A204.1 (cell line): ENCODE data around the gene EML4.
"Not testable (repeated sequence)": the region's sequence is repeated elsewhere in the genome, so short reads cannot be mapped to it uniquely, and the experiment has no call there.

ENCODE experiments used
- FAIRE-seq: peaks from 2 replicates; lab custom pipeline; 2012; peaks lifted over from hg19 to GRCh38; lab: Jason Lieb, UNC

EML4 gene

GRCh38 chr2:42310007-42310515 is 140.9 kb downstream of the EML4 start:
- no peak for FAIRE-seq

GRCh38 chr2:42312106-42312505 is 143.0 kb downstream of the EML4 start:
- FAIRE-seq: no peak

DNA sequence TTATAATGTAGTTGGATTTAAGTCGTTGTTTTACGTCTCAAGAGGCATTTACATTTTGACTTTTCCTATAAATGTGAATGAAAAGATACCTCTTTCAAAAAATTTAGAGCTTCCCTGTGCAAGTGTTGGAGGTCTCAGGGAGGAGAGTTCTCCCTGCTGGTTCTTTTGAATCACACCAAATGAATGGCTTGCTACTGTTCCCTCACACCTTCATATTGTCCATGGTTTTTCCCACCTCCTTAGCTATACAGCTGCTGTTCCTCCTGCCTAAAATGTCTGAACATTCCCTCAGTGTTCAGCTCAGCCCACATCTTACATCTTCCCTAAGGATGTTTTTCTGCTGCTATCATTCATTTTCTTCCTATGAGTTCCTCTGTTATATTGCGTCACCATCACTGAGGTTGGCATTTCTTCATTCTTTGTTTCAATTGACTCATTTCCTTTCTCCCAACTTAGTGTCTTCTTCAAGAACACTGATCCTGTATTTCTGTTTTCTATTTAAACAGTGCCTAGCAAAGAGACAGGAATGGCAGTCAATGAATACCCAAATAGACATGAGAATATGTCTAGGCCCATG is 145.8 kb downstream of the EML4 start:
- FAIRE-seq: no peak

- FAIRE-seq: no peak
These were observed 146.8 kb downstream of the EML4 start for GRCh38 chr2:42315844-42316470.

GRCh38 chr2:42316910-42317309 is 147.8 kb downstream of the EML4 start:
- no peak for FAIRE-seq

- FAIRE-seq: no peak
These were observed 148.3 kb downstream of the EML4 start for GRCh38 chr2:42317486-42317885.

DNA sequence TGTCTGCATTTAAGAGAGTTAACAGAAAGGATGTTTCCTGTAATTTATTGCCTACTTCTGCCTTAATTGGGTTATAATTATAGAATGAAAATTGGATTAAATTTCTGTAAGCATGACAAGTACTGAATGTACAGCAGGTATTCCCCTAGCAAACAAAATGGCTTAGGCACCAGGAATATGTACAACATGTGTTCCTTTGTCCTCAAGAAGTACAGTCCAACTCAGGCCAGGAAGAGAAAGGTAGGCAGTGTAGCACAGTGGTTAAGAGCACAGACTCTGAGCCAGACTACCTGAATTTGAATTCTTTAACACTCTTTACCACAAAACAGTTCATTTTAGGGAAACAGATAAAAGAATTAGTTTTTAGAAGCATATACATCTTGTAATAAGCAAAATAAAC is 148.8 kb downstream of the EML4 start:
- FAIRE-seq: no peak

GRCh38 chr2:42319265-42319664 is 150.1 kb downstream of the EML4 start:
- no peak for FAIRE-seq

- FAIRE-seq: no peak
These were observed 152.4 kb downstream of the EML4 start for GRCh38 chr2:42321452-42322064.

GRCh38 chr2:42324244-42324643 is 155.1 kb downstream of the EML4 start:
- FAIRE-seq: no peak

GRCh38 chr2:42324949-42325348 is 155.8 kb downstream of the EML4 start:
- FAIRE-seq: no peak

DNA sequence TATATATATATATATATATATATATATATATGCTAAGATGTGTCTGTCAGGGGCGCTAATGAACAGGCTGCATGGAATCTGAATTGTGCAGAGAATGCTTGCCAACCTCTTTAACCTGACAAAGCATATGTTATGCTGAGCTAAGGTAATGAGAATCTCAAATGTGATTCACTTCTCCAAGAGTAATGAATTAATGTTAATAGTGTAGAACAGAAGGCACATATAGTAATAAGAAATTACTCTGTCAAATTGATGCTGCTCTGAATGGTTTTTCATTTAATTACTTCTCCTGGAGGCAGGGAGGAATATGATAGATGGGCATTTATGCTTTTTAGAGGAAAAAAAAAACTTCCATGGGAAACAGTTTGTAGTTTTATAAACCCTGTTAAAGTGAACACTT is 156.5 kb downstream of the EML4 start:
- FAIRE-seq: no peak

DNA sequence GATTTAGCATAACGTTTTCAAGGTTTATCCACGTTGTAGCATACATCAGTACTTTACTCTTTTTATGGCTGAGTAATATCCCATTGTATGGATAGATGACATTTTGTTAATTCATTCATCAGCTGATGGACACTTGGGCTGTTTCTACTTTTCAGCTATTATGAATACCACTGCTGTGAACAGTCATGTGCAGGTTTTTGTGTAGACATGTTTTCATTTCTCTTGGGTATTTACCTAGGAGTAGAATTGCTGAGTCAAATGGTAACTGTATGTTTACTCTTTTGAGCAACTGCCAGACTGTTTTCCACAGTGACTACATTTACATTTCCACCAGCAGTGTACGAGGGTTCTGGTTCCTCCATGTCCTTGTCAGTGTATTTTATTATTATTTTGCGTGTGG is 158.0 kb downstream of the EML4 start:
- no peak for FAIRE-seq

GRCh38 chr2:42328148-42328833 is 159.1 kb downstream of the EML4 start:
- FAIRE-seq: no peak

DNA sequence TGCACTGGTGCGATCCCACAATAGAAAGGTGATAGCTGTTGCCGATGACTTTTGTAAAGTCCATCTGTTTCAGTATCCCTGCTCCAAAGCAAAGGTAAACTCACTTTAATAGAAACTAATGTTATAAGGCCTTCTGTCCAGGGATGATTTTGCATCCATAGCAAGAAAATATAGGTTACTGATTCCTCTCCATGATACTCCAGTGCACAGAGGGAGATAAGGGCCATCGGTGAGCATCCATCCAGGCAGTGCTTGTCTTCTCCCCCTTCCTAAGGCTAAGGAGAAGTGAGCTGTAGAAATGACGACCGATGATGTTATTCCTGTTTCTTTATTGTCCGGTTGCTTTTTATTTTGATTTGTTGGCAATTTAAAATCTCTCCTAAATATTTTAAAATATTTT is 159.8 kb downstream of the EML4 start:
- no peak for FAIRE-seq

- no peak for FAIRE-seq
These were observed 160.6 kb downstream of the EML4 start for GRCh38 chr2:42329736-42330135.

DNA sequence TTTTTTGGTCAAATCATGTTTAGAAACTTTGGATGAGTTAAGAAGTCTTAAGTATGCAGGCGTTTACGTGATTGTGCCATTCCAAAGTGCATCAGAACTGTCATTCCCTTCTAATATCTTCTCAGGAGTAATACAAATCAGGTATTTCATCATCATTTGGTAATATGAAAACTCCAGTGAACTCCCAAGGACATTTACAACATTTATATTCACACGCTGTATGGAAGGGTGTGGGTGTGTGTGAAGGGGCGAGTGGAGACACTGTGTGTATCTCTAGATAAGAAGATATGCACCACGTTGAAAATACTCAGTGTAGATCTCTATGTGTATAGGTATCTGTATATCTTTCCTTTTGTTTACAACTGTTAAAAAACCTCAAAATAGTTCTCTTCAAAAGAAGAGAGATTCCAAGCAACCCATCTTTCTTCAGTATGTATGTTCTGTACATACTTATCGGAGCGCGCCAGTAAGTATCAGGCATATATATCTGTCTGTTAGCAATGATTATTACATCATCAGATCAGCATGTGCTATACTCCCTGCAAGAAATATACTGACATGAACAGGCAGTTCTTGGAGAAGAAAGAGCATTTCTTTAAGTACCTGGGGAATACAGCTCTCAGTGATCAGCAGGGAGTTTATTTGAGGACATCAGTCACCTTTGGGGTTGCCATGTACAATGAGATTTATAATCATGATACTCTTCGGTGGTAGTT is 162.6 kb downstream of the EML4 start:
- FAIRE-seq: no peak

- no peak for FAIRE-seq
These were observed 163.4 kb downstream of the EML4 start for GRCh38 chr2:42332575-42332974.

GRCh38 chr2:42333579-42333978 is 164.4 kb downstream of the EML4 start:
- no peak for FAIRE-seq

- FAIRE-seq: no peak
These were observed 165.1 kb downstream of the EML4 start for GRCh38 chr2:42334220-42334619.

- not testable (repeated sequence) for FAIRE-seq
These were observed 165.7 kb downstream of the EML4 start for GRCh38 chr2:42334865-42335264.

DNA sequence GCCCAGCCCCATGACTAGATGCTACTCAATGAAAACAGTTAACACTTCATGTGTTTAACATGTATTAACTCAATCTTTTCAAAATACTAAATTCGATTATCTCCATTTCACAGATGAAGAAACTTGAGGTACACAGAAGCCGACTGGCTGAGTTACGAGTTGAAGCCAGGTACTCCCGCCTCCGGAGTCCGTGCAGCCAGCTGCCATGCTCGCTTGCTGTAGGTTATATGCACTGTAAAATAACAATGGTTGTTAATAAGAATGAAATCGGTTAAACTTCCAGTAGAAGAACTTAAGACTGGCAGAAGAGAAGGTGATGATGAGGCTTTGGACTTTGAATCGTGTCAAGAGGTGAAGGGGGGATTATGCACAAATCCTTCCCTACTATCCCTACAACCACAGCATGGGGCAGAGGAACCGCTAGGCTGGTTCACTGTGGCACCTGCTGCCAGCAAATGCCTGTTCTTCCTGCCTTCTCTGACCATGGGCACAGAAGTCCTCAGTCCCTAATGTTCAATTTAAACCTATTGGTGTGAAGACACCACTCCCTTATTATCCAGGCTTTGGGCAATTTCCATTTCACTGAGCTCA is 166.5 kb downstream of the EML4 start:
- FAIRE-seq: no peak
